Transverse colon (tissue), 3 donors: ENCODE measurements around the gene NOTUM.

ENCODE experiments used
- POLR2A ChIP-seq: fragments of 450-650 bp; IDR thresholded peaks from one replicate; pipeline ENCODE4 v1.6.1; 2016; ENCODE audit warnings: antibody characterized with exemption, mild to moderate bottlenecking, moderate library complexity
- TF ChIP-seq, protein P1 (sequence below), 5 experiments: fragments of 200-600 bp in 3 of 5; fragments of 450-650 bp in 2 of 5; sonication (generic) in 3 of 5; IDR thresholded peaks; 1 replicate in 2 of 5; 2 replicates in 3 of 5; pipeline ENCODE4 v1.5.1; 2016 to 2017; ENCODE audit warnings: antibody characterized with exemption in 5 of 5, inconsistent platforms in 3 of 5, mild to moderate bottlenecking in 2 of 5, moderate library complexity in 1 of 5

DNA sequence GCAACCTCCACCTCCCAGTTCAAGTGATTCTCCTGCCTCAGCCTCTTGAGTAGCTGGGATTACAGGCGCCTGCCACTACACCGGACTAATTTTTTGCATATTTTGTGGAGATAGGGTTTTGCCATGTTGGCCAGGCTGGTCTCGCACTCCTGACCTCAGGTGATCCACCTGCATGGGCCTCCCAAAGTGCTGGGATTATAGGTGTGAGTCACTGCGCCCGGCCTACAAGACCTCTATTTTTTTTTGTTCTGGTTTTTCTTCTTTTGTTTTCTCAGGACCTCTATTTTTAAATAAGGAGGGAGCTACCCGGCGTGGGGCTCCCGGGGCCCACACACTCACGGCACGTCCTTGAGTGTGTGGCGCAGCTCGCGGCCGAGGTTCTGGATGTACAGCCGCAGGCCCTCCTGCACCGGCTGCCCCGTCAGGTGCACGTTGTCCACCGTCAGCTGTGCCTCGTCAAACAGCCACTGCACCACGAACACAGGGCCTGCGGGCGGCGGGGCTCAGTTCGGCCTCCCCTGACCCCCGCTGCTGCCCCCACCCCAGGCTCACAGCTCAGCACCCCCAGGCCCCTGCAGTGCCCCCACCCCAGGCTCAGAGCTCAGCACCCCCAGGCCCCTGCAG, 5.8 kb downstream of the NOTUM start:
- TF ChIP-seq POLR2A, result no peak
- TF ChIP-seq, protein P1, sequence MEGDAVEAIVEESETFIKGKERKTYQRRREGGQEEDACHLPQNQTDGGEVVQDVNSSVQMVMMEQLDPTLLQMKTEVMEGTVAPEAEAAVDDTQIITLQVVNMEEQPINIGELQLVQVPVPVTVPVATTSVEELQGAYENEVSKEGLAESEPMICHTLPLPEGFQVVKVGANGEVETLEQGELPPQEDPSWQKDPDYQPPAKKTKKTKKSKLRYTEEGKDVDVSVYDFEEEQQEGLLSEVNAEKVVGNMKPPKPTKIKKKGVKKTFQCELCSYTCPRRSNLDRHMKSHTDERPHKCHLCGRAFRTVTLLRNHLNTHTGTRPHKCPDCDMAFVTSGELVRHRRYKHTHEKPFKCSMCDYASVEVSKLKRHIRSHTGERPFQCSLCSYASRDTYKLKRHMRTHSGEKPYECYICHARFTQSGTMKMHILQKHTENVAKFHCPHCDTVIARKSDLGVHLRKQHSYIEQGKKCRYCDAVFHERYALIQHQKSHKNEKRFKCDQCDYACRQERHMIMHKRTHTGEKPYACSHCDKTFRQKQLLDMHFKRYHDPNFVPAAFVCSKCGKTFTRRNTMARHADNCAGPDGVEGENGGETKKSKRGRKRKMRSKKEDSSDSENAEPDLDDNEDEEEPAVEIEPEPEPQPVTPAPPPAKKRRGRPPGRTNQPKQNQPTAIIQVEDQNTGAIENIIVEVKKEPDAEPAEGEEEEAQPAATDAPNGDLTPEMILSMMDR (IDR thresholded peaks at IDR 0.05), result no peak
